ENCODE results near the gene ZNF592.

DNA sequence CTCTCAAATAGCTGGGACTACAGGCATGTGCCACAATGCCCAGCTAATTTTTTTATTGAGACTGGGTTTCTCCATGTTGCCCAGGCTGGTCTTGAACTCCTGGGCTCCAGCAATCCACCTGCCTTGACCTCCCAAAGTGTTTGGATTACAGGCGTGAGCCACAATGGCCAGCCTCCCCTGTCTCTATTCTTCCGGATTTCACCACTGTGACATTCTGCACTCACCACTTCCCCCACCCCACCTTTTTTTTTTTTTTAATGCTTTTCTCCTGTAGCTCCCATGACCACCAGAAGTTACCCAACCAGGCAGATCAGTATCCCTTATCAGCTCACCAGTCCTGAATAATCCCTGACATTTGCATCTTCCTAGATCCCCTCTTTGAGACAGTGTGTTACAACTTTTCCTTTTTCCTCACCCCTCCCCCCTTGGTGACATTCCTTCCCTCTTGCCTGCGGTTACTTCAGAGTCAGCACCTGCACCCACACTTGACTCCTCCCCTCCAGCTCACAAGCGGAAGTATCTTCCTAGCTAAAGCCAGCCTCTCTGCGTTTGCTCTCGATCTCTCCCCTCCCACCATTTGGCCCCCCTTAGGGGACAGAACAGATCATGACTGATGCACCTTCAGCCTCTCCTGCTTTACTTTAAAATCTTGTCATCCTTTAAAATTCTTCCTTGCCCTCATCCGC lies 13.5 kb upstream of the ZNF592 start:
- TF ChIP-seq POLR2A (IDR thresholded peaks at IDR 0.05) = peak; percentile 62
- TF ChIP-seq, protein P1, sequence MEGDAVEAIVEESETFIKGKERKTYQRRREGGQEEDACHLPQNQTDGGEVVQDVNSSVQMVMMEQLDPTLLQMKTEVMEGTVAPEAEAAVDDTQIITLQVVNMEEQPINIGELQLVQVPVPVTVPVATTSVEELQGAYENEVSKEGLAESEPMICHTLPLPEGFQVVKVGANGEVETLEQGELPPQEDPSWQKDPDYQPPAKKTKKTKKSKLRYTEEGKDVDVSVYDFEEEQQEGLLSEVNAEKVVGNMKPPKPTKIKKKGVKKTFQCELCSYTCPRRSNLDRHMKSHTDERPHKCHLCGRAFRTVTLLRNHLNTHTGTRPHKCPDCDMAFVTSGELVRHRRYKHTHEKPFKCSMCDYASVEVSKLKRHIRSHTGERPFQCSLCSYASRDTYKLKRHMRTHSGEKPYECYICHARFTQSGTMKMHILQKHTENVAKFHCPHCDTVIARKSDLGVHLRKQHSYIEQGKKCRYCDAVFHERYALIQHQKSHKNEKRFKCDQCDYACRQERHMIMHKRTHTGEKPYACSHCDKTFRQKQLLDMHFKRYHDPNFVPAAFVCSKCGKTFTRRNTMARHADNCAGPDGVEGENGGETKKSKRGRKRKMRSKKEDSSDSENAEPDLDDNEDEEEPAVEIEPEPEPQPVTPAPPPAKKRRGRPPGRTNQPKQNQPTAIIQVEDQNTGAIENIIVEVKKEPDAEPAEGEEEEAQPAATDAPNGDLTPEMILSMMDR (IDR thresholded peaks at IDR 0.05) = no peak

All from transverse colon (tissue), 3 donors.